Skeletal muscle satellite cell (primary cell): ENCODE results near the gene CADM1. TPM values are rescaled to one million over a fixed set of nuclear protein-coding genes. Genes with fewer than 3 reads are reported as not detected.

Experiments used
- H3K27me3 ChIP-seq: 2 replicates; pipeline ENCODE4 v1.7.0; 2013; ENCODE audit warnings: low read length; ENCODE audit not compliant: control insufficient read depth, insufficient read depth
- H3K36me3 ChIP-seq: 2 replicates; pipeline ENCODE4 v1.7.0; 2013; ENCODE audit warnings: mild to moderate bottlenecking, control low read depth, low read length; ENCODE audit not compliant: insufficient read depth
- H3K4me1 ChIP-seq: 2 replicates; pipeline ENCODE4 v1.7.0; 2013; ENCODE audit warnings: low read length; ENCODE audit not compliant: control insufficient read depth, insufficient read depth
- H3K4me2 ChIP-seq: 2 replicates; pipeline ENCODE4 v1.7.0; 2013; ENCODE audit warnings: mild to moderate bottlenecking, low read length
- H3K4me3 ChIP-seq: 2 replicates; pipeline ENCODE4 v1.7.0; 2013; ENCODE audit warnings: low read length
- H3K9ac ChIP-seq: 2 replicates; pipeline ENCODE4 v1.7.0; 2013; ENCODE audit warnings: mild to moderate bottlenecking, low read depth, low read length, moderate library complexity
- H3K9me3 ChIP-seq: replicated peaks from 2 replicates; pipeline ENCODE4 v1.7.0; 2013; ENCODE audit warnings: mild to moderate bottlenecking, control low read depth, low read length
- small RNA-seq: library from RNA; depleted of rRNA; stranded (forward); fragments of <200 nt; gene quantifications from one replicate; pipeline ENCODE3, GENCODE V24; 2012

Gene CADM1

GRCh38 chr11:115126515-115127208, 377.6 kb downstream of the CADM1 start:
- Histone ChIP-seq H3K4me3 (no peak overlapping the region), H3K9ac (no peak overlapping the region), H3K9me3 (no peaks in the 10 kb centered on the region), H3K4me2 (no peak overlapping the region), H3K27me3 (no peaks in the 10 kb centered on the region), H3K36me3 (no peaks in the 10 kb centered on the region), H3K4me1 (no peaks in the 10 kb centered on the region)

- Histone ChIP-seq H3K4me3 (no peak overlapping the region), H3K4me1 (no peaks in the 10 kb centered on the region), H3K4me2 (no peak overlapping the region), H3K36me3 (no peaks in the 10 kb centered on the region), H3K9me3 (no peaks in the 10 kb centered on the region), H3K27me3 (no peaks in the 10 kb centered on the region), H3K9ac (no peak overlapping the region)
Measured at GRCh38 chr11:115126092-115126491, 378.1 kb downstream of the CADM1 start.

- H3K4me2 ChIP-seq: no peak overlapping the region
- H3K4me3 ChIP-seq: no peak overlapping the region
- H3K9me3 ChIP-seq: no peaks in the 10 kb centered on the region
- H3K36me3 ChIP-seq: no peaks in the 10 kb centered on the region
- H3K27me3 ChIP-seq: no peaks in the 10 kb centered on the region
- no peaks in the 10 kb centered on the region for H3K4me1 ChIP-seq
- no peak overlapping the region for H3K9ac ChIP-seq
Measured at GRCh38 chr11:115124786-115125185, 379.4 kb downstream of the CADM1 start.

- H3K9me3 ChIP-seq: no peaks in the 10 kb centered on the region
Measured at GRCh38 chr11:115123641-115124040, 380.6 kb downstream of the CADM1 start.

GRCh38 chr11:115122274-115122673, 381.9 kb downstream of the CADM1 start:
- Histone ChIP-seq H3K4me3 (no peak overlapping the region), H3K36me3 (no peaks in the 10 kb centered on the region), H3K9me3 (no peaks in the 10 kb centered on the region), H3K4me2 (no peak overlapping the region), H3K27me3 (no peaks in the 10 kb centered on the region), H3K4me1 (no peaks in the 10 kb centered on the region), H3K9ac (no peak overlapping the region)

More at GRCh38 chr11:115123641-115124040, 380.6 kb downstream of the CADM1 start:
- Histone ChIP-seq H3K4me2 (no peak overlapping the region), H3K4me1 (no peaks in the 10 kb centered on the region), H3K4me3 (no peak overlapping the region), H3K27me3 (no peaks in the 10 kb centered on the region), H3K9ac (no peak overlapping the region), H3K36me3 (no peaks in the 10 kb centered on the region)

Small RNA genes within 50 kb of the gene (small RNA-seq; reads per million reads assigned to genes)
- gene RF01293: not detected
